ENCODE data around the gene RIMBP2. TPM values are rescaled to one million over a fixed set of nuclear protein-coding genes. Genes with fewer than 3 reads are reported as not detected.

Gene RIMBP2
- total RNA-seq, 4 donors from 2014 or later: not detected

- TF ChIP-seq CTCF (IDR thresholded peaks at IDR 0.05; ENCODE audit: low read depth): no peak
Measured at GRCh38 chr12:130499474-130499873, 216.6 kb downstream of the RIMBP2 start.

- no peak for TF ChIP-seq CTCF (IDR thresholded peaks at IDR 0.05; ENCODE audit: low read depth)
Measured at GRCh38 chr12:130498589-130499385, 217.3 kb downstream of the RIMBP2 start.

- TF ChIP-seq CTCF (IDR thresholded peaks at IDR 0.05; ENCODE audit: low read depth): no peak
Measured at GRCh38 chr12:130497991-130498390, 218.1 kb downstream of the RIMBP2 start.

- TF ChIP-seq CTCF (IDR thresholded peaks at IDR 0.05; ENCODE audit: low read depth): no peak
Measured at GRCh38 chr12:130497321-130497720, 218.8 kb downstream of the RIMBP2 start.

- TF ChIP-seq CTCF (IDR thresholded peaks at IDR 0.05; ENCODE audit: low read depth): no peak
Measured at GRCh38 chr12:130496516-130497120, 219.5 kb downstream of the RIMBP2 start.

GRCh38 chr12:130495156-130495555 lies 220.9 kb downstream of the RIMBP2 start:
- TF ChIP-seq CTCF (IDR thresholded peaks at IDR 0.05; ENCODE audit: low read depth): no peak

- no peak for TF ChIP-seq CTCF (IDR thresholded peaks at IDR 0.05; ENCODE audit: low read depth)
Measured at GRCh38 chr12:130494736-130495135, 221.4 kb downstream of the RIMBP2 start.
